SK-N-SH treated with all-trans-retinoic acid at 6 μM for 48 hours (cell line): ENCODE results near the gene MAP3K1.

Source experiments
- ATAC-seq: fragments of 200-7000 bp; cut with Tn5 transposase; 3 replicates; pipeline ENCODE4 v1.9.1; 2020; ENCODE audit warnings: mild to moderate bottlenecking, moderate library complexity
- ARNTL ChIP-seq: fragments of 450-650 bp; formaldehyde crosslinking; IDR thresholded peaks from 2 replicates; pipeline ENCODE4 v1.5.0; 2020; ENCODE audit warnings: low read depth, mild to moderate bottlenecking, moderate library complexity, borderline replicate concordance
- BACH2 ChIP-seq: fragments of 250-450 bp; sonication (Bioruptor Pico); IDR thresholded peaks from 2 replicates; pipeline ENCODE4 v1.9.0; 2021; ENCODE audit warnings: mild to moderate bottlenecking, borderline replicate concordance
- CSDC2 ChIP-seq: fragments of 250-450 bp; sonication (Bioruptor Pico); IDR thresholded peaks from 2 replicates; pipeline ENCODE4 v1.5.0; 2020; ENCODE audit warnings: mild to moderate bottlenecking, moderate library complexity
- ESRRG ChIP-seq: fragments of 250-450 bp; sonication (Bioruptor Pico); IDR thresholded peaks from 2 replicates; pipeline ENCODE4 v1.6.1; 2021; ENCODE audit warnings: mild to moderate bottlenecking
- GLIS3 ChIP-seq: fragments of 250-450 bp; sonication (Bioruptor Pico); IDR thresholded peaks from 2 replicates; pipeline ENCODE4 v1.5.0; 2020; ENCODE audit warnings: mild to moderate bottlenecking, moderate library complexity
- ISL1 ChIP-seq: fragments of 250-450 bp; sonication (Bioruptor Pico); IDR thresholded peaks from 2 replicates; pipeline ENCODE4 v2.1.2; 2022; ENCODE audit warnings: mild to moderate bottlenecking, moderate library complexity
- OSR1 ChIP-seq: fragments of 250-450 bp; sonication (Bioruptor Pico); IDR thresholded peaks from 2 replicates; pipeline ENCODE4 v1.8.0; 2022; ENCODE audit warnings: moderate library complexity, mild to moderate bottlenecking, inconsistent platforms
- PATZ1 ChIP-seq: fragments of 250-450 bp; sonication (Bioruptor Pico); IDR thresholded peaks from 2 replicates; pipeline ENCODE4 v1.8.0; 2020; ENCODE audit warnings: mild to moderate bottlenecking, moderate library complexity, borderline replicate concordance
- PPARA ChIP-seq: fragments of 250-450 bp; sonication (Bioruptor Pico); IDR thresholded peaks from 2 replicates; pipeline ENCODE4 v1.5.0; 2020; ENCODE audit warnings: mild to moderate bottlenecking, borderline replicate concordance
- RARB ChIP-seq: fragments of 250-450 bp; sonication (Bioruptor Pico); IDR thresholded peaks from 2 replicates; pipeline ENCODE4 v1.8.0; 2021; ENCODE audit warnings: mild to moderate bottlenecking, moderate library complexity
- SNAI2 ChIP-seq: fragments of 250-450 bp; sonication (Bioruptor Pico); IDR thresholded peaks from 2 replicates; pipeline ENCODE4 v1.5.0; 2020; ENCODE audit warnings: mild to moderate bottlenecking, moderate library complexity
- TCF4 ChIP-seq: fragments of 250-450 bp; sonication (Bioruptor Pico); IDR thresholded peaks from 2 replicates; pipeline ENCODE4 v1.8.0; 2021; ENCODE audit warnings: mild to moderate bottlenecking, moderate library complexity, borderline replicate concordance
- TOX ChIP-seq: fragments of 250-450 bp; sonication (Bioruptor Pico); IDR thresholded peaks from 2 replicates; pipeline ENCODE4 v1.8.0; 2021; ENCODE audit warnings: mild to moderate bottlenecking, moderate library complexity, borderline replicate concordance
- TSHZ2 ChIP-seq: fragments of 250-450 bp; sonication (Bioruptor Pico); IDR thresholded peaks from 2 replicates; pipeline ENCODE4 v1.5.0; 2020; ENCODE audit warnings: mild to moderate bottlenecking, moderate library complexity
- ZC3H10 ChIP-seq: fragments of 250-450 bp; sonication (Bioruptor Pico); IDR thresholded peaks from 2 replicates; pipeline ENCODE4 v1.5.1; 2021; ENCODE audit warnings: mild to moderate bottlenecking, moderate library complexity
- ZFP3 ChIP-seq: fragments of 250-450 bp; sonication (Bioruptor Pico); IDR thresholded peaks from 2 replicates; pipeline ENCODE4 v1.5.0; 2020; ENCODE audit warnings: mild to moderate bottlenecking, moderate library complexity
- ZFP30 ChIP-seq: fragments of 450-650 bp; formaldehyde crosslinking; IDR thresholded peaks from 2 replicates; pipeline ENCODE4 v1.5.0; 2022; ENCODE audit warnings: mild to moderate bottlenecking, moderate library complexity
- ZNF565 ChIP-seq: fragments of 450-650 bp; formaldehyde crosslinking; conservative IDR thresholded peaks from 2 replicates; pipeline ENCODE4 v1.5.0; 2020; ENCODE audit warnings: low read depth, mild to moderate bottlenecking, moderate library complexity
- ZNF70 ChIP-seq: fragments of 450-650 bp; formaldehyde crosslinking; IDR thresholded peaks from 2 replicates; pipeline ENCODE4 v1.5.0; 2020; ENCODE audit warnings: mild to moderate bottlenecking, moderate library complexity
- TF ChIP-seq, protein P1 (sequence below): fragments of 250-450 bp; sonication (Bioruptor Pico); IDR thresholded peaks from 2 replicates; pipeline ENCODE4 v1.5.1; 2021; ENCODE audit warnings: mild to moderate bottlenecking, moderate library complexity
- TF ChIP-seq, protein P2 (sequence below): fragments of 250-450 bp; sonication (Bioruptor Pico); IDR thresholded peaks from 2 replicates; pipeline ENCODE4 v1.5.1; 2020; ENCODE audit warnings: low read depth, mild to moderate bottlenecking, moderate library complexity

MAP3K1 gene

GRCh38 chr5:56881571-56881970 lies 66.2 kb downstream of the MAP3K1 start:
- ATAC-seq, result no peak
- no peak for TF ChIP-seq PPARA (CRISPR knock-in tag)
- no peak for TF ChIP-seq PATZ1 (CRISPR knock-in tag)
- no peak for TF ChIP-seq ARNTL (CRISPR knock-in tag)
- TF ChIP-seq TOX (CRISPR knock-in tag), result no peak
- no peak for TF ChIP-seq ISL1 (CRISPR knock-in tag)
- no peak for TF ChIP-seq SNAI2
- TF ChIP-seq CSDC2 (CRISPR knock-in tag), result no peak
- TF ChIP-seq RARB, result no peak
- no peak for TF ChIP-seq ZNF70 (CRISPR knock-in tag)
- no peak for TF ChIP-seq ZNF565 (CRISPR knock-in tag)
- TF ChIP-seq TCF4 (CRISPR knock-in tag), result no peak
- TF ChIP-seq, protein P1, sequence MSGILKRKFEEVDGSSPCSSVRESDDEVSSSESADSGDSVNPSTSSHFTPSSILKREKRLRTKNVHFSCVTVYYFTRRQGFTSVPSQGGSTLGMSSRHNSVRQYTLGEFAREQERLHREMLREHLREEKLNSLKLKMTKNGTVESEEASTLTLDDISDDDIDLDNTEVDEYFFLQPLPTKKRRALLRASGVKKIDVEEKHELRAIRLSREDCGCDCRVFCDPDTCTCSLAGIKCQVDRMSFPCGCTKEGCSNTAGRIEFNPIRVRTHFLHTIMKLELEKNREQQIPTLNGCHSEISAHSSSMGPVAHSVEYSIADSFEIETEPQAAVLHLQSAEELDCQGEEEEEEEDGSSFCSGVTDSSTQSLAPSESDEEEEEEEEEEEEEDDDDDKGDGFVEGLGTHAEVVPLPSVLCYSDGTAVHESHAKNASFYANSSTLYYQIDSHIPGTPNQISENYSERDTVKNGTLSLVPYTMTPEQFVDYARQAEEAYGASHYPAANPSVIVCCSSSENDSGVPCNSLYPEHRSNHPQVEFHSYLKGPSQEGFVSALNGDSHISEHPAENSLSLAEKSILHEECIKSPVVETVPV, result no peak

DNA sequence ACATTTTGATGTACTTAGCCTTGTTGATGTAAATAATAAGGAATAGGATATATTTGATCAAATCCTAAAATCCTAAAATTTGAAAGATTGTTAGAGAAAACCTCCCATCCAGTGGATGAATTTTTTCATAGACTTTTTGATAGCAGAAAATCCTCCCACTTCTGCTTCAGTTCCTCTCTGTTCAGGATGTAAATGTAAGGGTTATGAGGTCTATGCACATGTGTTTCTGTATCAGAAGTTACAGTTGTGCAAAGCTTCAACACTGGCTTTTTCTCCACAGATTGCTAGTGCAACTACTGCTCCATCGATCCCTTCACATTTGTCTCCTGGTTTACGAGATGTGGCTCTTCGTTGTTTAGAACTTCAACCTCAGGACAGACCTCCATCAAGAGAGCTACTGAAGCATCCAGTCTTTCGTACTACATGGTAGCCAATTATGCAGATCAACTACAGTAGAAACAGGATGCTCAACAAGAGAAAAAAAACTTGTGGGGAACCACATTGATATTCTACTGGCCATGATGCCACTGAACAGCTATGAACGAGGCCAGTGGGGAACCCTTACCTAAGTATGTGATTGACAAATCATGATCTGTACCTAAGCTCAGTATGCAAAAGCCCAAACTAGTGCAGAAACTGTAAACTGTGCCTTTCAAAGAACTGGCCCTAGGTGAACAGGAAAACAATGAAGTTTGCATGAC lies 78.1 kb downstream of the MAP3K1 start:
- TF ChIP-seq GLIS3 (CRISPR knock-in tag) (no peak), ISL1 (CRISPR knock-in tag) (no peak), TCF4 (CRISPR knock-in tag) (no peak), ESRRG (CRISPR knock-in tag) (no peak), OSR1 (CRISPR knock-in tag) (no peak), ARNTL (CRISPR knock-in tag) (no peak), CSDC2 (CRISPR knock-in tag) (no peak), ZC3H10 (CRISPR knock-in tag) (no peak), ZFP3 (no peak), TOX (CRISPR knock-in tag) (no peak), BACH2 (no peak), SNAI2 (no peak), ZNF565 (CRISPR knock-in tag) (no peak), TSHZ2 (CRISPR knock-in tag) (no peak), PATZ1 (CRISPR knock-in tag) (no peak)
- TF ChIP-seq, protein P2, sequence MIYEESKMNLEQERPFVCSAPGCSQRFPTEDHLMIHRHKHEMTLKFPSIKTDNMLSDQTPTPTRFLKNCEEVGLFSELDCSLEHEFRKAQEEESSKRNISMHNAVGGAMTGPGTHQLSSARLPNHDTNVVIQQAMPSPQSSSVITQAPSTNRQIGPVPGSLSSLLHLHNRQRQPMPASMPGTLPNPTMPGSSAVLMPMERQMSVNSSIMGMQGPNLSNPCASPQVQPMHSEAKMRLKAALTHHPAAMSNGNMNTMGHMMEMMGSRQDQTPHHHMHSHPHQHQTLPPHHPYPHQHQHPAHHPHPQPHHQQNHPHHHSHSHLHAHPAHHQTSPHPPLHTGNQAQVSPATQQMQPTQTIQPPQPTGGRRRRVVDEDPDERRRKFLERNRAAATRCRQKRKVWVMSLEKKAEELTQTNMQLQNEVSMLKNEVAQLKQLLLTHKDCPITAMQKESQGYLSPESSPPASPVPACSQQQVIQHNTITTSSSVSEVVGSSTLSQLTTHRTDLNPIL (CRISPR knock-in tag), result no peak
- no peak for ATAC-seq

GRCh38 chr5:56896763-56897162 lies 81.4 kb downstream of the MAP3K1 start:
- ATAC-seq, result no peak
- TF ChIP-seq GLIS3 (CRISPR knock-in tag) (no peak), ZC3H10 (CRISPR knock-in tag) (no peak), TSHZ2 (CRISPR knock-in tag) (no peak), SNAI2 (no peak), RARB (no peak), ZFP30 (CRISPR knock-in tag) (no peak), CSDC2 (CRISPR knock-in tag) (no peak), OSR1 (CRISPR knock-in tag) (no peak)
- TF ChIP-seq, protein P1, result no peak
- TF ChIP-seq, protein P2 (CRISPR knock-in tag), result no peak
